PFSK-1 (cell line): ENCODE results near the gene DICER1.

ENCODE experiments used
- FOXP2 ChIP-seq: optimal IDR thresholded peaks from 2 replicates; pipeline ENCODE3; 2011; ENCODE audit warnings: borderline replicate concordance, control low read depth, inconsistent platforms; ENCODE audit not compliant: insufficient read depth; ENCODE audit errors: extremely low read length, extremely low read depth
- POLR2AphosphoS5 ChIP-seq: IDR thresholded peaks from 2 replicates; pipeline ENCODE4 v1.6.1; 2012; ENCODE audit warnings: low read depth, mild to moderate bottlenecking, control low read depth, low read length, moderate library complexity
- REST ChIP-seq, 2 experiments: IDR thresholded peaks; 2 replicates each; pipeline versions ENCODE4 v1.6.1 to v1.8.0; 2011 to 2012; ENCODE audit warnings: low read depth in 2 of 2, low read length in 2 of 2, control low read depth in 1 of 2, inconsistent platforms in 1 of 2, mild to moderate bottlenecking in 1 of 2, moderate library complexity in 1 of 2; ENCODE audit not compliant: insufficient read depth in 1 of 2
- SIN3A ChIP-seq: IDR thresholded peaks from 2 replicates; pipeline ENCODE4 v1.6.1; 2012; ENCODE audit warnings: mild to moderate bottlenecking, low read length, moderate library complexity, borderline replicate concordance; ENCODE audit not compliant: insufficient read depth
- TAF1 ChIP-seq: IDR thresholded peaks from 2 replicates; pipeline ENCODE4 v1.6.1; 2012; ENCODE audit warnings: low read length, control low read depth, borderline replicate concordance; ENCODE audit not compliant: insufficient read depth

DNA sequence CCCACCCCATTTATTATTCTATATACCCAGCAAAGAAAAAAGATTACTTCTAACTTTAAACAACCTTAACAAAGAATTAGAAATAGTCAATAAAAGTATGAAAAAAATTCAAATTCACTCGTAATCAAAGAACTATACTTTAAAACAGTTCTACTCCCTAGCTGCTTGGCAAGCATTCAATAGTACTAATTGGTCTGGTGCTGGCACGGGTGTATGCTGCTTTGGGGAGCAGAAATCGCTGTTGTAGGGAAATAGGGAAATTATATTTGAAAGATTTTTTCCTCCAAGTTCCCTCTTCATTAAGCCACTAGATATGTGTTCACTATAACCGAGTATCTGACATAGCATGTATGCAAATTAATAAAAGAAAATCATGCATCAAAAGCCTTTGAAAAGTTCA lies 65.7 kb downstream of the DICER1 start:
- TF ChIP-seq REST (IDR thresholded peaks at IDR 0.05; ENCODE audit: insufficient read depth in 1 of 2, low read depth in 2 of 2, low read length in 2 of 2) (no peak), POLR2AphosphoS5 (no peak), SIN3A (no peak), FOXP2 (no peak), TAF1 (no peak)
